GM12891 (cell line): ENCODE measurements around the gene LTC4S.

ENCODE experiments used
- PAX5 ChIP-seq: IDR thresholded peaks from 2 replicates; pipeline ENCODE4 v1.6.1; 2011; ENCODE audit warnings: low read length, moderate library complexity, mild to moderate bottlenecking; ENCODE audit not compliant: insufficient read depth, severe bottlenecking
- POLR2A ChIP-seq: IDR thresholded peaks from 2 replicates; pipeline ENCODE4 v1.6.1; 2011; ENCODE audit warnings: low read depth, low read length, control low read depth
- POLR2AphosphoS5 ChIP-seq: IDR thresholded peaks from 2 replicates; pipeline ENCODE4 v1.6.1; 2011; ENCODE audit warnings: low read depth, low read length, control low read depth
- POU2F2 ChIP-seq: IDR thresholded peaks from 2 replicates; pipeline ENCODE4 v1.6.1; 2011; ENCODE audit warnings: low read depth, mild to moderate bottlenecking, control low read depth, low read length, moderate library complexity
- SPI1 ChIP-seq: IDR thresholded peaks from 2 replicates; pipeline ENCODE4 v1.6.1; 2011; ENCODE audit warnings: low read depth, low read length, control low read depth
- TAF1 ChIP-seq: IDR thresholded peaks from 2 replicates; pipeline ENCODE4 v1.6.1; 2011; ENCODE audit warnings: low read depth, low read length, control low read depth

DNA sequence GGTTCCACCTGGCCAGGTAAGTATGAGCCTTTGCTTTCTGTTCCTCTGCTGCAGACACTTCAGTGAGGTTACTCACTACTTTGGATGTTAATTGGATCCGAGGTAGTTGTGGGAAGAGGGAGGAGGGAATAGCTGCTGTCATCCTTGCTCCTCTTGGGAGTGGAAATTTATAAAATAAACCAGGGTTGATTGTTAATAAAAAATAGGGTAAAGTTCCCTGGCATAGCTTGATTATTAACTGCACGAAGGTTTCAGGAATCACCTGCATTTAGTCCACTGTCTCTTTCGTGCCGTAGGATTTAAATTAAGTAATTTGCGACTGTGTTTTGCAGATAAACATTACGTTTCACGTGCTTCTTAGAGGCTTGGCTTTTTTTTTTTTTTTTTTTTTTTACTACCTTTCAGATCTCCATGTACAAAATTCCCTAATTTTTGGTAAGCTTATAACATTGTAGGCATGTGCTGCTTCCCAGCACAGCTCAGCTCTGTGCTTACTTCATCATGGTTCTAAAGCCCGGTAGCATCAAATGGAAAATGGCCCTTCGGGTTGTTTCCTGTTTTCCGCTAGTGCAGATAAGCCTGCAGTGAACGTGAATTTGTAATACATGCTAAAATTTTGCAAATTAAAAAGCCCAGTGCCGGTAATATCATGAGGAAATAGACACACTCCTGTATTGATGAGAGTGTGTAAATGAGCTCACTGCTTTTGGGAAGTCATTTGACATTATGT, 26.9 kb upstream of the LTC4S start:
- TF ChIP-seq POLR2AphosphoS5 (no peak), POLR2A (no peak), TAF1 (no peak), PAX5 (no peak), POU2F2 (no peak), SPI1 (no peak)
